Thoracic aorta (tissue), 2 donors: Measurements from ENCODE around the gene GPC3. TPM values are rescaled to one million over a fixed set of nuclear protein-coding genes. Genes with fewer than 3 reads are reported as not detected.

ENCODE experiments used
- ATAC-seq: fragments of 150-250 bp; one replicate; pipeline ENCODE4 v1.8.0; 2017; ENCODE audit warnings: low read depth; ENCODE audit not compliant: insufficient number of reproducible peaks, low FRiP score
- DNase-seq: peaks from one replicate; pipeline ENCODE4 v3.0.0-alpha.2; 2020; ENCODE audit warnings: low spot score
- H3K27ac ChIP-seq, 2 donors: fragments of 200-600 bp; sonication (generic); 1 replicate in 1 of 2; 2 replicates in 1 of 2; pipeline ENCODE4 v1.5.1; 2016; ENCODE audit warnings: mild to moderate bottlenecking in 2 of 2, moderate library complexity in 2 of 2
- H3K27me3 ChIP-seq: fragments of 200-600 bp; sonication (generic); replicated peaks from 2 replicates; pipeline ENCODE4 v1.6.0; 2016; ENCODE audit warnings: mild to moderate bottlenecking; ENCODE audit not compliant: insufficient read depth
- H3K36me3 ChIP-seq: fragments of 200-600 bp; sonication (generic); one replicate; pipeline ENCODE4 v1.5.1; 2016
- H3K4me1 ChIP-seq, 2 donors: fragments of 200-600 bp; sonication (generic); 1 replicate in 1 of 2; 2 replicates in 1 of 2; pipeline versions ENCODE4 v1.5.1 to v1.6.0; 2016; ENCODE audit warnings: low read depth in 2 of 2, mild to moderate bottlenecking in 1 of 2; ENCODE audit not compliant: control insufficient read depth in 1 of 2
- H3K4me3 ChIP-seq: fragments of 200-600 bp; sonication (generic); 2 replicates; pipeline ENCODE4 v1.5.1; 2016; ENCODE audit warnings: mild to moderate bottlenecking
- H3K9me3 ChIP-seq: fragments of 200-600 bp; sonication (generic); 2 replicates; pipeline ENCODE4 v1.5.1; 2016
- total RNA-seq, 2 donors: library from RNA; depleted of rRNA; stranded (reverse); fragments of >200 nt; gene quantifications; one replicate each; pipeline versions ENCODE4 v1.1.0 to v1.2.3, GENCODE V29; 2016
- TF ChIP-seq, protein P1 (sequence below): fragments of 200-600 bp; sonication (generic); IDR thresholded peaks from one replicate; pipeline ENCODE4 v1.5.1; 2019; ENCODE audit warnings: antibody characterized with exemption

Gene GPC3
- total RNA-seq, 2 donors from 2014 or later = 2.6 to 5.6 TPM

DNA sequence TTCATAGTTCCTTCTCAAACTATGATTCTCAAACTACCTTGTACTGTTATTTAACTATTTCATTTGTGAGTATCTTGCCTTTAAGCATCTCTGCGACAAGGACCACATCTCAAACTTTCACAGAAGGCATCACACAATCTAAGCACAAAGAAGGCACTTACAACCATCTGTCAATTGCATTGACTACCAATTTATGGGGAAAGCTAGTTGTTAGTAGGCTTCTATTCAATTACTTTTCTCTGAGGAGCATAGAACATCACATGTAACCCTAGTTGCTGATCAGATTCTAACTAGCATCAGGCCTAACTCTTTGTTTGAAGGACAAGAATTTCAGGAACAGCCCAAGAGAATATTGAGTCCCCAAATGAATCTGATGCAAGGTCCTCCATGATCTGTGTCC lies 74.9 kb downstream of the GPC3 start:
- no peak overlapping the region for H3K27ac ChIP-seq
- H3K36me3 ChIP-seq = no peaks in the 10 kb centered on the region
- no peaks in the 10 kb centered on the region for H3K27me3 ChIP-seq
- no peak for ATAC-seq
- H3K4me1 ChIP-seq = no peaks in the 10 kb centered on the region
- no peak for DNase-seq
- TF ChIP-seq, protein P1, sequence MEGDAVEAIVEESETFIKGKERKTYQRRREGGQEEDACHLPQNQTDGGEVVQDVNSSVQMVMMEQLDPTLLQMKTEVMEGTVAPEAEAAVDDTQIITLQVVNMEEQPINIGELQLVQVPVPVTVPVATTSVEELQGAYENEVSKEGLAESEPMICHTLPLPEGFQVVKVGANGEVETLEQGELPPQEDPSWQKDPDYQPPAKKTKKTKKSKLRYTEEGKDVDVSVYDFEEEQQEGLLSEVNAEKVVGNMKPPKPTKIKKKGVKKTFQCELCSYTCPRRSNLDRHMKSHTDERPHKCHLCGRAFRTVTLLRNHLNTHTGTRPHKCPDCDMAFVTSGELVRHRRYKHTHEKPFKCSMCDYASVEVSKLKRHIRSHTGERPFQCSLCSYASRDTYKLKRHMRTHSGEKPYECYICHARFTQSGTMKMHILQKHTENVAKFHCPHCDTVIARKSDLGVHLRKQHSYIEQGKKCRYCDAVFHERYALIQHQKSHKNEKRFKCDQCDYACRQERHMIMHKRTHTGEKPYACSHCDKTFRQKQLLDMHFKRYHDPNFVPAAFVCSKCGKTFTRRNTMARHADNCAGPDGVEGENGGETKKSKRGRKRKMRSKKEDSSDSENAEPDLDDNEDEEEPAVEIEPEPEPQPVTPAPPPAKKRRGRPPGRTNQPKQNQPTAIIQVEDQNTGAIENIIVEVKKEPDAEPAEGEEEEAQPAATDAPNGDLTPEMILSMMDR = no peak
- no peaks in the 10 kb centered on the region for H3K9me3 ChIP-seq
- H3K4me3 ChIP-seq = no peak overlapping the region

DNA sequence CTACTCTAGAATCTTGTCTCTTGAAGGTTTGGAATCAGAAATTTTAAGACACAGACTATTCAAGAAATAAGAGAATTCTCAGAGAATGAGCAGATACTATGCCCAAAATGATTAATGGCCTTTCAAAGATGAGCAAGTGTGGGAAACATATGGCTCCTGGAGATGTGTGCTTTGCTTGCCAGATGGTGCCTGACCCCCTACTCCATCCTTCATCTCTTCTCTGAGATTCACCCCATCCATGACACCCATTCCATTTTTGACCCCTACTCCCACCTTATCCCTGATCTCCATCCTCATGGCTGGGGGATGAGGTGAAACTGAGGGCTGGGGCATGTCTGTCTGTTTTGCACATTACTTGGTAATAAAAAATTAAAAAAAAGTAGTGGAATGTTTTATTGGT lies 75.5 kb downstream of the GPC3 start:
- no peaks in the 10 kb centered on the region for H3K9me3 ChIP-seq
- H3K4me1 ChIP-seq = no peaks in the 10 kb centered on the region
- no peaks in the 10 kb centered on the region for H3K27me3 ChIP-seq
- DNase-seq (no peak), ATAC-seq (no peak)
- H3K4me3 ChIP-seq = no peak overlapping the region
- TF ChIP-seq, protein P1 = no peak
- no peak overlapping the region for H3K27ac ChIP-seq
- no peaks in the 10 kb centered on the region for H3K36me3 ChIP-seq

DNA sequence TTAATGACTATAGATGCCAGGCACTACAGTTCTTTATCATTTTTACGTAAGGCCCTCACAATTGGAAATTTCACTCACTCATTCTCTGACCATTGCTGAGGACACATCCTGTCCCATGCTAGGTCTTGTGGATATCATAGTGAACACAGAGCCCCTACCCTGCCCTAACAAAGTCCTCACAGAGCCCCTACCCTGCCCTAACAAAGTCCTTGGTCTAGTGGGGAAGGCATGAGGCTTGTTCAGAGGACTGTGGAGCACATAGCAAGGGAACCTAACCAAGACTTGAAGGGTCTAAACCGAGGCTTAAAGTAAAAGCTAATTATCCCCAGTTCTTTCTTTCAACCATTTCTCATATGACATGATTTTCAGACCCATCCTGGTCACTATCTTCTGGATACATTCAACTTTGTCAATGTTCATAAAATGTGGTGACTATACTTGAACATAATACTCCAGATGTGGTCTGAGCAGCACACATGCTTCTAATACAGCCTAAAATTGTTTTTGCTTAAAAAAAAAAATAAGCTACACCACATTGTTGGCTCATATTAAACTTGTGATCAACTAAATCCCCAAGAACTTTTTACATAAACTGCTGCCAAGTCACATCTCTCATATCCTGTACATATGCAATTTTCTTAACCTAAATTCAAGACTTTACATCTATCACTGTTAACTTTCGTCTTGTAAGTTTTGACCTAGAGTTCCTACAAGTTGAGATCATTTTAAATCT lies 77.0 kb downstream of the GPC3 start:
- Histone ChIP-seq H3K4me3 (no peak overlapping the region), H3K9me3 (no peaks in the 10 kb centered on the region), H3K27ac (no peak overlapping the region), H3K4me1 (no peaks in the 10 kb centered on the region), H3K36me3 (no peaks in the 10 kb centered on the region), H3K27me3 (no peaks in the 10 kb centered on the region)
- TF ChIP-seq, protein P1 = no peak
- DNase-seq = no peak
- ATAC-seq = no peak

DNA sequence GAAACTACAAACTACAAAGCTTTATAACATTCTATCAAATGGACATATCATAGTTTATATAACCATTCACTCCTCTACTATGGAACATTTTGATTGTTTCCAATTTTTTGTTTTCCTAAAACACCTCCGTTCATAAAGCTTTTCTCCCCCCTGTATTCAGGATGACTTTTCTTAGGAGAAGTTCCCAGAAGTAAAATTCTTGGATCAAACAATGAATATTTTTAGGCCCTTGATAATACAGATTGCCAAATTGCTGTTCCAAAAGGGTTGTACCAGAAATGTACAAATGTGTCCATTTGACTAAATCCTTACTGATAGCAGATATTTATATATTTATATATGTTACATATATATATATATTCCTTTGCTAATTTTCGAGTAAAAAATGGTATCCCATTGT lies 77.8 kb downstream of the GPC3 start:
- Histone ChIP-seq H3K4me3 (no peak overlapping the region), H3K36me3 (no peaks in the 10 kb centered on the region), H3K9me3 (no peaks in the 10 kb centered on the region), H3K27me3 (no peaks in the 10 kb centered on the region), H3K4me1 (no peaks in the 10 kb centered on the region), H3K27ac (no peak overlapping the region)
- TF ChIP-seq, protein P1 = no peak
- DNase-seq = no peak
- no peak for ATAC-seq

DNA sequence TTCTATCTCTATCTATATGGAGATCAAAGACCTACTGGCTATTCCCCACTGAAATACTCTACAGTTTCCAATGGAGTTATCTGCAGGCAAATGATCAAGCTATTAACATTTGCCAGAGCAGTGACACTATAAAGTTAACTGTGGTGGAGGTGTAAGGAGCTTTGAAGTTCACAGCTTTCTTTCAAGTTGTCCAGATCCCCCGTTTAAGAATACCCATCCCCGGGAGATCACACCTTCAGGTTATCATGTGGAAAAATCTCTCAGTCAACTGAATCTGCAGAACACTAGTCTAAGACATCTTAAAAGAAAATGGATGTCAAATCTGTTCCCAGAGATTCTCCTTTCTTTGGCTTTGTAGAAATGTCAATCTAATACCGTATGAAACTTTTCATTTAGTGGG lies 80.1 kb downstream of the GPC3 start:
- Histone ChIP-seq H3K36me3 (no peaks in the 10 kb centered on the region), H3K4me1 (no peaks in the 10 kb centered on the region), H3K9me3 (no peaks in the 10 kb centered on the region), H3K27me3 (no peaks in the 10 kb centered on the region), H3K4me3 (no peak overlapping the region), H3K27ac (no peak overlapping the region)
- DNase-seq (no peak), ATAC-seq (no peak)
- TF ChIP-seq, protein P1 = no peak
